Activated naive CD8-positive, alpha-beta T cell treated with anti-CD3 and anti-CD28 coated beads, Interleukin-2, amount 10 ng/mL, durations not matched to agents 7 days and 5 days (primary cell): ENCODE data around the gene DAAM1. TPM values are rescaled to one million over a fixed set of nuclear protein-coding genes. Genes with fewer than 3 reads are reported as not detected.

Source experiments
- ATAC-seq: fragments of 150-1000 bp; cut with Tn5 transposase; one replicate; pipeline ENCODE4 v1.10.0; 2021; ENCODE audit warnings: low read depth, moderate library complexity
- POLR2A ChIA-PET: fragments of 350-600 bp; sonication (Branson Sonifier 250); formaldehyde crosslinking; loops from one replicate; lab custom pipeline; 2021; ENCODE audit warnings: antibody characterized with exemption; lab: Charles Lee
- DNase-seq: peaks from one replicate; pipeline ENCODE4 v3.0.0; 2021
- H3K27ac Mint-ChIP-seq: one replicate; pipeline ENCODE4 v1.8.0; 2022; ENCODE audit warnings: mild to moderate bottlenecking, mixed read lengths
- H3K27me3 Mint-ChIP-seq: one replicate; pipeline ENCODE4 v1.8.0; 2022; ENCODE audit warnings: mild to moderate bottlenecking, moderate library complexity, mixed read lengths
- H3K36me3 Mint-ChIP-seq: one replicate; pipeline ENCODE4 v1.8.0; 2021; ENCODE audit warnings: mild to moderate bottlenecking, mixed read lengths
- H3K4me1 Mint-ChIP-seq: one replicate; pipeline ENCODE4 v1.8.0; 2021; ENCODE audit warnings: mixed read lengths
- H3K4me3 Mint-ChIP-seq: one replicate; pipeline ENCODE4 v1.8.0; 2022; ENCODE audit warnings: mild to moderate bottlenecking, moderate library complexity, mixed read lengths
- H3K9me3 Mint-ChIP-seq: one replicate; pipeline ENCODE4 v1.8.0; 2021; ENCODE audit warnings: mixed read lengths
- total RNA-seq, 2 experiments: library from RNA; stranded (reverse); gene quantifications; one replicate each; pipeline ENCODE4 v1.2.3, GENCODE V29; 2021

Gene DAAM1
- total RNA-seq, 2 experiments from 2014 or later, result 20.4 to 24.9 TPM

- no peaks in the 10 kb centered on the region for H3K27me3 Mint-ChIP-seq
- H3K4me1 Mint-ChIP-seq, result no peaks in the 10 kb centered on the region
- H3K36me3 Mint-ChIP-seq, result peaks cover 8% of the 10 kb centered on the region
- DNase-seq (no peak), ATAC-seq (no peak)
- H3K27ac Mint-ChIP-seq, result no peak overlapping the region
- H3K9me3 Mint-ChIP-seq, result no peaks in the 10 kb centered on the region
- no peak overlapping the region for H3K4me3 Mint-ChIP-seq
- POLR2A ChIA-PET, result no interaction called here
These were observed 51.9 kb downstream of the DAAM1 start for GRCh38 chr14:59240356-59240755.

GRCh38 chr14:59241121-59241520 is 52.7 kb downstream of the DAAM1 start:
- no peaks in the 10 kb centered on the region for H3K27me3 Mint-ChIP-seq
- DNase-seq (no peak), ATAC-seq (no peak)
- POLR2A ChIA-PET, result no interaction called here
- H3K9me3 Mint-ChIP-seq, result peaks cover under 1% of the 10 kb centered on the region
- peaks cover 1% of the 10 kb centered on the region for H3K4me1 Mint-ChIP-seq
- H3K36me3 Mint-ChIP-seq, result peaks cover 8% of the 10 kb centered on the region
- H3K4me3 Mint-ChIP-seq, result no peak overlapping the region
- no peak overlapping the region for H3K27ac Mint-ChIP-seq

GRCh38 chr14:59243174-59243573 is 54.7 kb downstream of the DAAM1 start:
- Mint-ChIP-seq H3K36me3 (peaks cover 6% of the 10 kb centered on the region), H3K4me3 (no peak overlapping the region), H3K9me3 (peaks cover 2% of the 10 kb centered on the region), H3K4me1 (peaks cover 3% of the 10 kb centered on the region), H3K27me3 (no peaks in the 10 kb centered on the region), H3K27ac (no peak overlapping the region)
- ATAC-seq (no peak), DNase-seq (no peak)
- POLR2A ChIA-PET, result no interaction called here

- no peak for ATAC-seq
- Mint-ChIP-seq H3K27ac (no peak overlapping the region), H3K4me3 (no peak overlapping the region), H3K36me3 (peaks cover 6% of the 10 kb centered on the region), H3K9me3 (peaks cover 2% of the 10 kb centered on the region), H3K4me1 (peaks cover 3% of the 10 kb centered on the region), H3K27me3 (no peaks in the 10 kb centered on the region)
- POLR2A ChIA-PET, result interaction anchor here (0.5 kb wide), 1 partner anchor 25 kb away, joined by 3 read pairs; no protein-coding TSS in a partner anchor
- DNase-seq, result no peak
These were observed 56.1 kb downstream of the DAAM1 start for GRCh38 chr14:59244581-59244980.

- Mint-ChIP-seq H3K27me3 (no peaks in the 10 kb centered on the region), H3K9me3 (peaks cover 2% of the 10 kb centered on the region), H3K27ac (no peak overlapping the region), H3K4me3 (no peak overlapping the region), H3K4me1 (peaks cover 3% of the 10 kb centered on the region), H3K36me3 (peaks cover 6% of the 10 kb centered on the region)
- POLR2A ChIA-PET, result no interaction called here
- DNase-seq, result no peak
- ATAC-seq, result no peak
These were observed 57.4 kb downstream of the DAAM1 start for GRCh38 chr14:59245809-59246295.

GRCh38 chr14:59246566-59246965 is 58.1 kb downstream of the DAAM1 start:
- POLR2A ChIA-PET, result no interaction called here
- Mint-ChIP-seq H3K4me3 (no peak overlapping the region), H3K9me3 (peaks cover 2% of the 10 kb centered on the region), H3K27me3 (no peaks in the 10 kb centered on the region), H3K27ac (no peak overlapping the region), H3K4me1 (peaks cover 3% of the 10 kb centered on the region), H3K36me3 (peaks cover 6% of the 10 kb centered on the region)
- no peak for ATAC-seq
- DNase-seq, result no peak

GRCh38 chr14:59247801-59248584 is 59.5 kb downstream of the DAAM1 start:
- peaks cover 7% of the 10 kb centered on the region for H3K36me3 Mint-ChIP-seq
- DNase-seq (no peak), ATAC-seq (no peak)
- H3K4me3 Mint-ChIP-seq, result no peak overlapping the region
- H3K9me3 Mint-ChIP-seq, result peaks cover 2% of the 10 kb centered on the region
- POLR2A ChIA-PET, result no interaction called here
- H3K27ac Mint-ChIP-seq, result no peak overlapping the region
- no peaks in the 10 kb centered on the region for H3K27me3 Mint-ChIP-seq
- H3K4me1 Mint-ChIP-seq, result peaks cover 5% of the 10 kb centered on the region

- Mint-ChIP-seq H3K36me3 (peaks cover 6% of the 10 kb centered on the region), H3K27ac (no peak overlapping the region), H3K9me3 (peaks cover 2% of the 10 kb centered on the region), H3K4me3 (no peak overlapping the region), H3K4me1 (peaks cover 5% of the 10 kb centered on the region), H3K27me3 (no peaks in the 10 kb centered on the region)
- POLR2A ChIA-PET, result no interaction called here
- ATAC-seq, result no peak
- DNase-seq, result no peak
These were observed 60.6 kb downstream of the DAAM1 start for GRCh38 chr14:59249029-59249428.

- POLR2A ChIA-PET, result interaction anchor here (0.7 kb wide), 1 partner anchor 109 kb away, joined by 3 read pairs; no protein-coding TSS in a partner anchor
- H3K27me3 Mint-ChIP-seq, result no peaks in the 10 kb centered on the region
- H3K4me3 Mint-ChIP-seq, result no peak overlapping the region
- DNase-seq (no peak), ATAC-seq (no peak)
- peaks cover 3% of the 10 kb centered on the region for H3K36me3 Mint-ChIP-seq
- H3K9me3 Mint-ChIP-seq, result no peaks in the 10 kb centered on the region
- H3K27ac Mint-ChIP-seq, result no peak overlapping the region
- H3K4me1 Mint-ChIP-seq, result peaks cover 1% of the 10 kb centered on the region
These were observed 63.6 kb downstream of the DAAM1 start for GRCh38 chr14:59251811-59252771.

GRCh38 chr14:59252772-59253500 is 64.5 kb downstream of the DAAM1 start:
- POLR2A ChIA-PET, result no interaction called here
- Mint-ChIP-seq H3K4me1 (peaks cover 1% of the 10 kb centered on the region), H3K4me3 (no peak overlapping the region), H3K36me3 (peaks cover 11% of the 10 kb centered on the region), H3K27ac (no peak overlapping the region), H3K9me3 (no peaks in the 10 kb centered on the region), H3K27me3 (no peaks in the 10 kb centered on the region)
- DNase-seq (no peak), ATAC-seq (no peak)

GRCh38 chr14:59253527-59253926 is 65.1 kb downstream of the DAAM1 start:
- peaks cover 1% of the 10 kb centered on the region for H3K4me1 Mint-ChIP-seq
- ATAC-seq, result no peak
- no peaks in the 10 kb centered on the region for H3K9me3 Mint-ChIP-seq
- H3K36me3 Mint-ChIP-seq, result peaks cover 11% of the 10 kb centered on the region
- no peak overlapping the region for H3K4me3 Mint-ChIP-seq
- POLR2A ChIA-PET, result no interaction called here
- no peak for DNase-seq
- no peak overlapping the region for H3K27ac Mint-ChIP-seq
- no peaks in the 10 kb centered on the region for H3K27me3 Mint-ChIP-seq

GRCh38 chr14:59254146-59254910 is 65.9 kb downstream of the DAAM1 start:
- POLR2A ChIA-PET, result no interaction called here
- no peak overlapping the region for H3K4me3 Mint-ChIP-seq
- H3K9me3 Mint-ChIP-seq, result no peaks in the 10 kb centered on the region
- no peak overlapping the region for H3K27ac Mint-ChIP-seq
- H3K4me1 Mint-ChIP-seq, result peaks cover 6% of the 10 kb centered on the region
- H3K27me3 Mint-ChIP-seq, result no peaks in the 10 kb centered on the region
- ATAC-seq (no peak), DNase-seq (no peak)
- peaks cover 11% of the 10 kb centered on the region for H3K36me3 Mint-ChIP-seq
